HL-60/S4 treated with retinoic acid at 250 ng/mL for 4 days and 3 days (cell line): ENCODE results near the gene CYTH4.

ENCODE experiments used
- in situ Hi-C: fragments of 300-500 bp; cut with MboI; formaldehyde crosslinking; loops from 2 replicates; pipeline ENCODE4 v1.7.0; 2022; ENCODE audit warnings: low sequenced_read_pairs

CYTH4 gene

GRCh38 chr22:37363261-37363992, 81.1 kb downstream of the CYTH4 start:
- in situ Hi-C loops = no loop called here
